ENCODE measurements around the gene ITPR1. TPM values are rescaled to one million over a fixed set of nuclear protein-coding genes. Genes with fewer than 3 reads are reported as not detected.

Gene ITPR1
- total and polyA plus RNA-seq, 10 of the 15 experiments (the other 5 are each of a cell fraction or from before 2014, with no cell fraction given) = 12.2 to 239 (median 28.4) TPM

- TF ChIP-seq MTA2 (IDR thresholded peaks at IDR 0.05; ENCODE audit: low read depth) (no peak), RB1 (IDR thresholded peaks at IDR 0.05; ENCODE audit: borderline replicate concordance) (no peak), CHD1 (IDR thresholded peaks at IDR 0.05; ENCODE audit: low read depth, low read length) (no peak), BCLAF1 (IDR thresholded peaks at IDR 0.05) (no peak), IKZF2 (IDR thresholded peaks at IDR 0.05) (no peak), MYC (IDR thresholded peaks at IDR 0.05; ENCODE audit: insufficient read depth, insufficient read length, insufficient replicate concordance, low read length, severe bottlenecking) (no peak), NKRF (conservative IDR thresholded peaks at IDR 0.05) (no peak), BCL3 (IDR thresholded peaks at IDR 0.05; ENCODE audit: borderline replicate concordance, insufficient read depth, low read depth, low read length, poor library complexity, severe bottlenecking) (no peak), NFYA (IDR thresholded peaks at IDR 0.05; ENCODE audit: borderline replicate concordance, low read depth, low read length) (no peak)
These were observed 194.4 kb downstream of the ITPR1 start (continued) for GRCh38 chr3:4687596-4687995.

Data from GM12878 (cell line).